H9 (cell line): Measurements from ENCODE around the gene IGSF11. TPM values are rescaled to one million over a fixed set of nuclear protein-coding genes. Genes with fewer than 3 reads are reported as not detected.

Source experiments
- DNase-seq: peaks from one replicate; pipeline ENCODE4 v3.0.0-alpha.2; 2017
- H2AFZ ChIP-seq: one replicate; pipeline ENCODE4 v1.6.1; 2013; ENCODE audit warnings: mild to moderate bottlenecking, low read length, control low read depth, moderate library complexity
- H2AK5ac ChIP-seq: 2 replicates; pipeline ENCODE4 v1.6.1; 2013; ENCODE audit warnings: low read length, control low read depth, mixed read lengths; ENCODE audit not compliant: insufficient read length
- H2BK120ac ChIP-seq: one replicate; pipeline ENCODE4 v1.6.1; 2013; ENCODE audit warnings: low read depth, mild to moderate bottlenecking, low read length, control low read depth, inconsistent platforms; ENCODE audit not compliant: poor library complexity, severe bottlenecking
- H2BK12ac ChIP-seq: 2 replicates; pipeline ENCODE4 v1.6.1; 2013; ENCODE audit warnings: low read length, control low read depth, mixed read lengths, low read depth; ENCODE audit not compliant: insufficient read length
- H2BK15ac ChIP-seq: 2 replicates; pipeline ENCODE4 v1.6.1; 2013; ENCODE audit warnings: low read depth, low read length, control low read depth
- H2BK20ac ChIP-seq: one replicate; pipeline ENCODE4 v1.6.1; 2013; ENCODE audit warnings: low read depth, mild to moderate bottlenecking, low read length, control low read depth, inconsistent platforms; ENCODE audit not compliant: poor library complexity, severe bottlenecking
- H2BK5ac ChIP-seq: 2 replicates; pipeline ENCODE4 v1.6.1; 2013; ENCODE audit warnings: low read length, control low read depth, mixed read lengths; ENCODE audit not compliant: insufficient read length
- H3K14ac ChIP-seq: 2 replicates; pipeline ENCODE4 v1.6.1; 2013; ENCODE audit warnings: low read length, control low read depth; ENCODE audit not compliant: insufficient read depth
- H3K18ac ChIP-seq: 2 replicates; pipeline ENCODE4 v1.6.1; 2013; ENCODE audit warnings: low read depth, mild to moderate bottlenecking, mixed read lengths, low read length, control low read depth; ENCODE audit not compliant: insufficient read length
- H3K23ac ChIP-seq: 2 replicates; pipeline ENCODE4 v1.6.1; 2013; ENCODE audit warnings: low read length, control low read depth, mixed read lengths, low read depth; ENCODE audit not compliant: insufficient read length
- H3K23me2 ChIP-seq: 2 replicates; pipeline ENCODE4 v1.6.1; 2013; ENCODE audit warnings: low read depth, mild to moderate bottlenecking, mixed read lengths, low read length, control low read depth; ENCODE audit not compliant: insufficient read length, poor library complexity, severe bottlenecking
- H3K27ac ChIP-seq: 2 replicates; pipeline ENCODE4 v1.5.1; 2013; ENCODE audit warnings: low read length, control low read depth, mixed read lengths, low read depth; ENCODE audit not compliant: insufficient read length
- H3K27me3 ChIP-seq: 2 replicates; pipeline ENCODE4 v1.6.1; 2013; ENCODE audit warnings: low read length, control low read depth, inconsistent platforms; ENCODE audit not compliant: insufficient read depth
- H3K4ac ChIP-seq: 2 replicates; pipeline ENCODE4 v1.6.1; 2013; ENCODE audit warnings: low read depth, mild to moderate bottlenecking, control low read depth, inconsistent platforms, low read length, moderate library complexity
- H3K4me1 ChIP-seq: 2 replicates; pipeline ENCODE4 v1.6.1; 2013; ENCODE audit warnings: low read length, control low read depth, inconsistent platforms; ENCODE audit not compliant: insufficient read depth
- H3K4me2 ChIP-seq: 2 replicates; pipeline ENCODE4 v1.6.1; 2013; ENCODE audit warnings: low read length, control low read depth, mixed read lengths; ENCODE audit not compliant: insufficient read length, insufficient read depth
- H3K56ac ChIP-seq: 2 replicates; pipeline ENCODE4 v1.6.1; 2013; ENCODE audit warnings: low read depth, mild to moderate bottlenecking, mixed read lengths, low read length, control low read depth; ENCODE audit not compliant: insufficient read length
- H3K79me1 ChIP-seq: 2 replicates; pipeline ENCODE4 v1.6.1; 2013; ENCODE audit warnings: low read depth, mild to moderate bottlenecking, moderate library complexity, low read length, control low read depth, inconsistent platforms; ENCODE audit not compliant: insufficient read depth, poor library complexity, severe bottlenecking
- H3K79me2 ChIP-seq: 2 replicates; pipeline ENCODE4 v1.6.1; 2013; ENCODE audit warnings: low read length, control low read depth, inconsistent platforms; ENCODE audit not compliant: insufficient read depth
- H3K9ac ChIP-seq: 2 replicates; pipeline ENCODE4 v1.6.1; 2013; ENCODE audit warnings: low read length, control low read depth, mixed read lengths; ENCODE audit not compliant: insufficient read length; ENCODE audit errors: extremely low read depth
- H3K9me3 ChIP-seq: one replicate; pipeline ENCODE4 v1.6.1; 2013; ENCODE audit warnings: low read depth, low read length, inconsistent platforms; ENCODE audit not compliant: control insufficient read depth
- H3T11ph ChIP-seq: one replicate; pipeline ENCODE4 v1.6.1; 2013; ENCODE audit warnings: mild to moderate bottlenecking, low read length, control low read depth, inconsistent platforms
- H4K20me1 ChIP-seq: one replicate; pipeline ENCODE4 v1.6.1; 2013; ENCODE audit not compliant: control insufficient read depth, insufficient read length, insufficient read depth
- H4K5ac ChIP-seq: 2 replicates; pipeline ENCODE4 v1.6.1; 2013; ENCODE audit warnings: low read depth, mild to moderate bottlenecking, mixed read lengths, low read length, control low read depth; ENCODE audit not compliant: insufficient read length
- H4K8ac ChIP-seq: replicated peaks from 2 replicates; pipeline ENCODE4 v1.6.1; 2013; ENCODE audit warnings: low read length, control low read depth, mixed read lengths, low read depth; ENCODE audit not compliant: insufficient read length
- H4K91ac ChIP-seq: 2 replicates; pipeline ENCODE4 v1.6.1; 2013; ENCODE audit warnings: low read depth, mild to moderate bottlenecking, moderate library complexity, mixed read lengths, low read length, control low read depth; ENCODE audit not compliant: insufficient read length
- H3K27ac Mint-ChIP-seq, 3 experiments: 2 replicates in 2 of 3; 3 replicates in 1 of 3; pipeline ENCODE4 v1.8.0; 2020 to 2021; ENCODE audit warnings: mixed read lengths in 3 of 3, mild to moderate bottlenecking in 1 of 3, moderate library complexity in 1 of 3
- H3K27me3 Mint-ChIP-seq: 2 replicates; pipeline ENCODE4 v1.8.0; 2021; ENCODE audit warnings: low read depth, mild to moderate bottlenecking, moderate library complexity, mixed read lengths
- H3K36me3 Mint-ChIP-seq, 3 experiments: 2 replicates in 2 of 3; 3 replicates in 1 of 3; pipeline ENCODE4 v1.8.0; 2020 to 2021; ENCODE audit warnings: low read depth in 3 of 3, mixed read lengths in 3 of 3; ENCODE audit not compliant: insufficient read depth in 1 of 3
- H3K4me1 Mint-ChIP-seq, 2 experiments: 2 replicates each; pipeline ENCODE4 v1.8.0; 2020; ENCODE audit warnings: mixed read lengths in 2 of 2
- H3K4me3 Mint-ChIP-seq, 2 experiments: 2 replicates in 1 of 2; 3 replicates in 1 of 2; pipeline ENCODE4 v1.8.0; 2020 to 2021; ENCODE audit warnings: mild to moderate bottlenecking in 2 of 2, mixed read lengths in 2 of 2, moderate library complexity in 1 of 2
- H3K9me3 Mint-ChIP-seq, 2 experiments: 2 replicates in 1 of 2; 3 replicates in 1 of 2; pipeline ENCODE4 v1.8.0; 2020; ENCODE audit warnings: mild to moderate bottlenecking in 2 of 2, mixed read lengths in 2 of 2, moderate library complexity in 1 of 2
- CTCF ChIP-seq: fragments of 200-600 bp; sonication (generic); conservative IDR thresholded peaks from 3 replicates; pipeline ENCODE4 v1.8.0; 2021; ENCODE audit warnings: antibody characterized with exemption, mild to moderate bottlenecking
- total RNA-seq: library from RNA; stranded (reverse); gene quantifications from 2 replicates; pipeline ENCODE4 v1.2.1, GENCODE V29; 2021

IGSF11 gene
- total RNA-seq, 1 experiment from 2014 or later, result 1.6 TPM

GRCh38 chr3:118868051-118868450 lies 166.6 kb downstream of the IGSF11 start:
- H3K9me3 Mint-ChIP-seq, result peaks cover 28 to 34% of the 10 kb centered on the region in 2 experiments

More at GRCh38 chr3:118868051-118868450, 166.6 kb downstream of the IGSF11 start:
- Histone ChIP-seq H3K23me2 (no peaks in the 10 kb centered on the region), H3T11ph (no peak overlapping the region), H2AK5ac (no peak overlapping the region), H4K8ac (no peak overlapping the region), H2BK120ac (no peak overlapping the region), H2BK12ac (no peak overlapping the region), H2AFZ (no peak overlapping the region), H3K14ac (no peak overlapping the region), H4K5ac (no peak overlapping the region), H2BK5ac (no peak overlapping the region), H2BK15ac (no peak overlapping the region), H3K27me3 (no peaks in the 10 kb centered on the region), H3K18ac (no peak overlapping the region), H3K4ac (no peak overlapping the region), H3K4me2 (no peak overlapping the region), H3K27ac (no peak overlapping the region), H2BK20ac (no peak overlapping the region), H4K20me1 (no peaks in the 10 kb centered on the region), H3K56ac (no peak overlapping the region), H3K9ac (no peak overlapping the region), H3K9me3 (no peaks in the 10 kb centered on the region), H4K91ac (no peak overlapping the region), H3K4me1 (no peaks in the 10 kb centered on the region), H3K79me1 (no peaks in the 10 kb centered on the region), H3K79me2 (no peaks in the 10 kb centered on the region), H3K23ac (no peak overlapping the region)
- Mint-ChIP-seq H3K4me3 (no peak overlapping the region), H3K4me1 (0 out of 4 replicates have a peak, but pooled peaks cover 0 to 3% of the 10 kb centered on the region in 2 experiments), H3K27me3 (peaks cover 2% of the 10 kb centered on the region; the same call in 1 of the 2 replicates), H3K36me3 (peaks cover 11 to 31% (median 19%) of the 10 kb centered on the region in 3 experiments), H3K27ac (no peak overlapping the region)
- DNase-seq, result no peak
- TF ChIP-seq CTCF, result no peak
